GM19452 (cell line): ENCODE data around the gene ADGRL2.

ENCODE experiments used
- ATAC-seq: cut with Tn5 transposase; IDR thresholded peaks from one replicate; pipeline ENCODE4 v1.9.1; 2021; ENCODE audit not compliant: unreplicated experiment

The ADGRL2 gene

DNA sequence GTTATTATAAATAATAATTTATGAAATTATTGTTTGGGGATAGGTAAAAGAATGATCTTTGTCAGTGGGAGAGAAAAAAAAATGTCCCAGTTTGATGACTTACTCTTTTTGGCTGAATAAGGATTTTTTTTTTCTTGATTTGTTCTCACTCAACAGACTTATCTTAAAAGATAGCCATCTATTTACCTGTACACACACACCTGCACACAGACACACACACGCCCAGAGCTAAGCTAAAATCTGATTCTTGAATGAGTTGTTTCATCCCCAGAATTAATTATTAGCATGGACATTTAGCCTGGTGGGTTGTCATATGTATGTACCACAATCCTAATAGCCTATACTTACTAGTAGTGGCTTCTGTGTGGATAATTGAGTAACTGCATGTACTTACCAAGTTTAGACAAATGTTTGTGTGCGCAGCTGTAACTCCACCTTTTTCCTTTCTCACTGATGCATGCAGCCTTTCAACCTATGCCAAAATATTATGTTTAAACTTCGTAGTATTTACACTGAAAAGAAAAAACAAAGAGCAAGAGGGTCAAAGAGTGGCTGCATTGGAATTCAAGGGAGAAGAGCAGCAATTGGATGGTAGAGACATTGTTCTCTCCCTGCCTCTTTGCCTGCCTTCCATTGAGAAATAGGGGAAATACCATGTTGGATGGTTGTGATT, 174.3 kb downstream of the ADGRL2 start:
- ATAC-seq = no peak

DNA sequence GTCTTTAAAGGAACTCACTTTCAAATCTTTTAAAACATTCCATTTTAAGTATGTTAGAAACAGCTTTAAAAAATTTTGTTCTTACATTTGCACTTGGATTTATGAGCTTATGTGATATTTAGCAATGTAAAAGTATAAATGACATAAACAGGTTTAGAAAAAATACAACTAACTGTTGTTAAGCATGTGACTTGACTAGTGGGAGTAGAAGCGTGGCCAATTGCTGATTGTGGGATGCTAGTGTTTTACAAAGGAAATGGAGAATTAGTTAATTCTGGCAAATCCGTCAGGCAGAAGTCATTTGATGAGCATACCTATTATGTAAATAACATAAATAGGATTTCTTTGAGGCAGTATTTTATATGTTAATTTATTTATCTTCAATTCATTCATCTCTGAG, 175.8 kb downstream of the ADGRL2 start:
- no peak for ATAC-seq

- ATAC-seq = no peak
Observed at GRCh38 chr1:81978945-81979344, 178.2 kb downstream of the ADGRL2 start.

- no peak for ATAC-seq
Observed at GRCh38 chr1:81982523-81982922, 181.8 kb downstream of the ADGRL2 start.

- ATAC-seq = no peak
Observed at GRCh38 chr1:81989524-81989923, 188.8 kb downstream of the ADGRL2 start.

- ATAC-seq = no peak
Observed at GRCh38 chr1:81990241-81990640, 189.5 kb downstream of the ADGRL2 start.

DNA sequence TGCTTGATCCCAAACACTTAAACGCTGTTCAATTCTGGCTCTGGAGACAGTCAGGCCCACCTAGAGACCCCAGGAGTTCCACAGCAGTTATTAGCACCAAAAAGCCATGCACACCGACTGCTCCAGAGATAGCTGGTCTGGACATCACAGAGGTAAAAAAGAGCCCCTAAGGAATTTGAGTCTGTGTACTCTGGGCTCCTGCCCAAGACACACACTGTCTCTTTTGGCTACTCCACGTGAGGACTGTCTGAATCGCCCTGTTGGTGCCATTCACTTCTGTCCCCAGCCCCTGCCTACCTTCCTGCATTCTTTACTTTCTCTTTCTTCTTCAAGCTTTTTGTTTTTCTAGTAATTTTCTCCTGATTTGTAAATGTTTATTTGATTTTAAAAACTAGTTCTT, 197.4 kb downstream of the ADGRL2 start:
- ATAC-seq = no peak

- no peak for ATAC-seq
Observed at GRCh38 chr1:81999364-81999763, 198.6 kb downstream of the ADGRL2 start.

DNA sequence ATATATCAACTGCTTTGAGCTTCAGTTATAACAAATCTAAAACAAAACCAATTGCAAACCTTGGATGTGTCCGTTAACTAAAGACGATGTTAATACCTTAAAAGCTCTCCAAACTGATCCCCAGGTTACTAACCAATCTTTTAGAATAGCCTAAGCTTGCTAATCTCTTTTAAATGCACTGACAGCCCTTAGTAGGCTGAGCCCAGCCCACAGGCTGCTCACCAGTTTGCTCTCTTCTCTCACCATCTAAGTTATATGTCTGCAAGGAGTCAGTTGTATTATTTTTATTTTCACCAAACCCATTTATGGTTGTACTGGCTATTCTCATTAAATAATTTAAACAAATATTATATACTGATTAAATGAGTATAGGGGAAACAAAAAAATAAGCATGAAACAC, 199.5 kb downstream of the ADGRL2 start:
- ATAC-seq = no peak

DNA sequence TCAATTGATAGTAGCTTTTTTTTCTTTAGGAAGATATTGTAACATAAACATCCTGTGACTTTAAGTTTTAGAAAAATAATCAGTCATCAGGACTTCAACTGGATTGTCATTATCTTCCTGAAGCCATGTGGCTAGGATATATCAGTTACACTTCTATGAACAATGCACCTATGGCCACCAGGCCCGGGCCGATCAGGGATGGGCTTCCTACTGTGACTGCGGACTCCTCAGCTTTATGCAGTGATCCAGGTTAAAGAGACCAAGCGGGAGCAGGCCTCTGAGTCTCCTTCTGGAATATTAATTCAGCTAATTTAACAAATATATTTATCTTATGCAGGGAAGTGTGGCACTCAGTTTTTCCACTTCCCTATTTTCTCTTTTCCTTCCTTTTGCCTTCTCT, 200.6 kb downstream of the ADGRL2 start:
- ATAC-seq = no peak

GRCh38 chr1:82007804-82008203, 207.1 kb downstream of the ADGRL2 start:
- no peak for ATAC-seq

DNA sequence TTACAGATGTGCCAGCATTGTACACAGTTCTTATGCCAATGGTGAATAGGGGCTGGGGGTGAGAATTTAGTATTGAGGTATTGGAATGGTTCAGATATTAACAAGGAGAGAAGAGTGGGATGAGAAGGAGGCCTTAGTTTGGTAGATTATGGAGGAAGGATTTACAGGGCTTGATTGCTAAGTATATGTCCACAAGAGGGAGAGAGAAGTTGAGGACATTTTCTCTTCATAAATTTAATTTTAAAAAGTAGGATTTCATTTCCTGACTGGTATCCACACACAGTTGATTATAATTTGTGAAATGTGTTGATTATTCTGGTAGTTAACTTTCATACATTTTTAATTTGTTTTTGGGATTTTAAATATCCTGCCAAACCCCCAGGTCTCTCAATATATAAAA, 213.0 kb downstream of the ADGRL2 start:
- ATAC-seq = no peak

- no peak for ATAC-seq
Observed at GRCh38 chr1:82015444-82015843, 214.7 kb downstream of the ADGRL2 start.

DNA sequence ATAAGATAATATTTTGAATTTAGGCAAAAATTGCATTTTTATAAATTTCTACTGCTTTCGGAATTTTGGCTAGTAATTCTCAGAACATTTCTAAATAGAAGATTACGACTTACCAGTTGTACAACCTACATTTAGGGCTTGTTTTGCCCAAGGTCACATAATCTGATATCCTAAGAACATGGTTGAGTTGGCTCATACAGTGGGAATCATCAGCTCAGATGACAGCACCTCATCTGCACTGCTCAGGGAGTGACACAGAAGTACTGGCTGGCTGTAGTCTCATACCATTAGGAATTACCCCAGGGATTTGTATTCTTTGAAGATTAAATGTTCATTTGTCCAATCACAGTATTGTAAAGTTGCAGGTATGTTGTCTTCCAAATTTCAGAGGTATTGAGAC, 217.6 kb downstream of the ADGRL2 start:
- ATAC-seq = no peak

GRCh38 chr1:82019508-82019907, 218.8 kb downstream of the ADGRL2 start:
- no peak for ATAC-seq

GRCh38 chr1:82030830-82031229, 230.1 kb downstream of the ADGRL2 start:
- no peak for ATAC-seq

DNA sequence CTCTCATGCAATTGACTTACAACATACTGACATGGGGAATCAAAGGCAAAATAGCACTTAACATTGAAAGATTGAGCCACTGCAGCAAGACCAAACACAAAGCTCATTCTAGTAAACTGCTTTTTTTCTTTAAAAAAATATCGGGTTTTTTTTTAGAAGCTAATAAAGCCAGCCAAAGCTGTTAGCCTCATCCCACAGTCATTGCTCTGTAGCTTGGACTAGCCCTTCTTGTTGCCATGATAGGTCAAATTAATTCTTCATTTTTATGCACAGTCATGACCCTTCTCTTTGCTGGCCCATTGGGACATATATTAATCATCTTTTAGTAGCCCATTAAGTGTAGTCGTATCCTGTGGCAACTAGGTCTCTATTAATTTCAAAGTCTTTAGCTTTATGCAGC, 231.3 kb downstream of the ADGRL2 start:
- no peak for ATAC-seq

DNA sequence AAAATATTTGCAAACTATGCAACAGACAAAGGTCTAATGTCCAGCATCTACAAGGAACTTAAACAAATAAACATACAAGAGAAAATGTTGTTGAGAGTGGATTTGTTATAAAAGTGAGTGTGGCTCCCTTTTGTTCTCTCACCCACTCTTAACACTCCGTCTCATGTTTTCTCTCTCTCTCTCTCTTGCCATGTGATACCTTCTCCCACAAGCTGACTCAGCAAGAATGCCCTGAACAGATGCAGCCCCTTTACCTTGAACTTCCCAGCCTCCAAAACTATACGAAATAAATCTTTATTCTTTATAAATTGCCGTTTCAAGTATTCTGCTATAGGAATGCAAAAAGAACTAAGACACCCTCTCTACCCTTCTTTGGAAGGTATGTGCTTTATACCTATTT, 234.1 kb downstream of the ADGRL2 start:
- ATAC-seq = no peak
